H9 (cell line): ENCODE data around the gene RAB35. TPM values are rescaled to one million over a fixed set of nuclear protein-coding genes. Genes with fewer than 3 reads are reported as not detected.

Source experiments
- DNase-seq: peaks from one replicate; pipeline ENCODE4 v3.0.0-alpha.2; 2017
- H2AFZ ChIP-seq: one replicate; pipeline ENCODE4 v1.6.1; 2013; ENCODE audit warnings: mild to moderate bottlenecking, low read length, control low read depth, moderate library complexity
- H2AK5ac ChIP-seq: 2 replicates; pipeline ENCODE4 v1.6.1; 2013; ENCODE audit warnings: low read length, control low read depth, mixed read lengths; ENCODE audit not compliant: insufficient read length
- H2BK120ac ChIP-seq: one replicate; pipeline ENCODE4 v1.6.1; 2013; ENCODE audit warnings: low read depth, mild to moderate bottlenecking, low read length, control low read depth, inconsistent platforms; ENCODE audit not compliant: poor library complexity, severe bottlenecking
- H2BK12ac ChIP-seq: 2 replicates; pipeline ENCODE4 v1.6.1; 2013; ENCODE audit warnings: low read length, control low read depth, mixed read lengths, low read depth; ENCODE audit not compliant: insufficient read length
- H2BK15ac ChIP-seq: 2 replicates; pipeline ENCODE4 v1.6.1; 2013; ENCODE audit warnings: low read depth, low read length, control low read depth
- H2BK20ac ChIP-seq: one replicate; pipeline ENCODE4 v1.6.1; 2013; ENCODE audit warnings: low read depth, mild to moderate bottlenecking, low read length, control low read depth, inconsistent platforms; ENCODE audit not compliant: poor library complexity, severe bottlenecking
- H2BK5ac ChIP-seq: 2 replicates; pipeline ENCODE4 v1.6.1; 2013; ENCODE audit warnings: low read length, control low read depth, mixed read lengths; ENCODE audit not compliant: insufficient read length
- H3K14ac ChIP-seq: 2 replicates; pipeline ENCODE4 v1.6.1; 2013; ENCODE audit warnings: low read length, control low read depth; ENCODE audit not compliant: insufficient read depth
- H3K18ac ChIP-seq: 2 replicates; pipeline ENCODE4 v1.6.1; 2013; ENCODE audit warnings: low read depth, mild to moderate bottlenecking, mixed read lengths, low read length, control low read depth; ENCODE audit not compliant: insufficient read length
- H3K23ac ChIP-seq: 2 replicates; pipeline ENCODE4 v1.6.1; 2013; ENCODE audit warnings: low read length, control low read depth, mixed read lengths, low read depth; ENCODE audit not compliant: insufficient read length
- H3K23me2 ChIP-seq: 2 replicates; pipeline ENCODE4 v1.6.1; 2013; ENCODE audit warnings: low read depth, mild to moderate bottlenecking, mixed read lengths, low read length, control low read depth; ENCODE audit not compliant: insufficient read length, poor library complexity, severe bottlenecking
- H3K27ac ChIP-seq: 2 replicates; pipeline ENCODE4 v1.5.1; 2013; ENCODE audit warnings: low read length, control low read depth, mixed read lengths, low read depth; ENCODE audit not compliant: insufficient read length
- H3K27me3 ChIP-seq: 2 replicates; pipeline ENCODE4 v1.6.1; 2013; ENCODE audit warnings: low read length, control low read depth, inconsistent platforms; ENCODE audit not compliant: insufficient read depth
- H3K4ac ChIP-seq: 2 replicates; pipeline ENCODE4 v1.6.1; 2013; ENCODE audit warnings: low read depth, mild to moderate bottlenecking, control low read depth, inconsistent platforms, low read length, moderate library complexity
- H3K4me1 ChIP-seq: 2 replicates; pipeline ENCODE4 v1.6.1; 2013; ENCODE audit warnings: low read length, control low read depth, inconsistent platforms; ENCODE audit not compliant: insufficient read depth
- H3K4me2 ChIP-seq: 2 replicates; pipeline ENCODE4 v1.6.1; 2013; ENCODE audit warnings: low read length, control low read depth, mixed read lengths; ENCODE audit not compliant: insufficient read length, insufficient read depth
- H3K56ac ChIP-seq: 2 replicates; pipeline ENCODE4 v1.6.1; 2013; ENCODE audit warnings: low read depth, mild to moderate bottlenecking, mixed read lengths, low read length, control low read depth; ENCODE audit not compliant: insufficient read length
- H3K79me1 ChIP-seq: 2 replicates; pipeline ENCODE4 v1.6.1; 2013; ENCODE audit warnings: low read depth, mild to moderate bottlenecking, moderate library complexity, low read length, control low read depth, inconsistent platforms; ENCODE audit not compliant: insufficient read depth, poor library complexity, severe bottlenecking
- H3K79me2 ChIP-seq: 2 replicates; pipeline ENCODE4 v1.6.1; 2013; ENCODE audit warnings: low read length, control low read depth, inconsistent platforms; ENCODE audit not compliant: insufficient read depth
- H3K9ac ChIP-seq: 2 replicates; pipeline ENCODE4 v1.6.1; 2013; ENCODE audit warnings: low read length, control low read depth, mixed read lengths; ENCODE audit not compliant: insufficient read length; ENCODE audit errors: extremely low read depth
- H3K9me3 ChIP-seq: one replicate; pipeline ENCODE4 v1.6.1; 2013; ENCODE audit warnings: low read depth, low read length, inconsistent platforms; ENCODE audit not compliant: control insufficient read depth
- H3T11ph ChIP-seq: one replicate; pipeline ENCODE4 v1.6.1; 2013; ENCODE audit warnings: mild to moderate bottlenecking, low read length, control low read depth, inconsistent platforms
- H4K20me1 ChIP-seq: one replicate; pipeline ENCODE4 v1.6.1; 2013; ENCODE audit not compliant: control insufficient read depth, insufficient read length, insufficient read depth
- H4K5ac ChIP-seq: 2 replicates; pipeline ENCODE4 v1.6.1; 2013; ENCODE audit warnings: low read depth, mild to moderate bottlenecking, mixed read lengths, low read length, control low read depth; ENCODE audit not compliant: insufficient read length
- H4K8ac ChIP-seq: replicated peaks from 2 replicates; pipeline ENCODE4 v1.6.1; 2013; ENCODE audit warnings: low read length, control low read depth, mixed read lengths, low read depth; ENCODE audit not compliant: insufficient read length
- H4K91ac ChIP-seq: 2 replicates; pipeline ENCODE4 v1.6.1; 2013; ENCODE audit warnings: low read depth, mild to moderate bottlenecking, moderate library complexity, mixed read lengths, low read length, control low read depth; ENCODE audit not compliant: insufficient read length
- H3K27ac Mint-ChIP-seq, 3 experiments: 2 replicates in 2 of 3; 3 replicates in 1 of 3; pipeline ENCODE4 v1.8.0; 2020 to 2021; ENCODE audit warnings: mixed read lengths in 3 of 3, mild to moderate bottlenecking in 1 of 3, moderate library complexity in 1 of 3
- H3K27me3 Mint-ChIP-seq: 2 replicates; pipeline ENCODE4 v1.8.0; 2021; ENCODE audit warnings: low read depth, mild to moderate bottlenecking, moderate library complexity, mixed read lengths
- H3K36me3 Mint-ChIP-seq, 3 experiments: 2 replicates in 2 of 3; 3 replicates in 1 of 3; pipeline ENCODE4 v1.8.0; 2020 to 2021; ENCODE audit warnings: low read depth in 3 of 3, mixed read lengths in 3 of 3; ENCODE audit not compliant: insufficient read depth in 1 of 3
- H3K4me1 Mint-ChIP-seq, 2 experiments: 2 replicates each; pipeline ENCODE4 v1.8.0; 2020; ENCODE audit warnings: mixed read lengths in 2 of 2
- H3K4me3 Mint-ChIP-seq, 2 experiments: 2 replicates in 1 of 2; 3 replicates in 1 of 2; pipeline ENCODE4 v1.8.0; 2020 to 2021; ENCODE audit warnings: mild to moderate bottlenecking in 2 of 2, mixed read lengths in 2 of 2, moderate library complexity in 1 of 2
- H3K9me3 Mint-ChIP-seq, 2 experiments: 2 replicates in 1 of 2; 3 replicates in 1 of 2; pipeline ENCODE4 v1.8.0; 2020; ENCODE audit warnings: mild to moderate bottlenecking in 2 of 2, mixed read lengths in 2 of 2, moderate library complexity in 1 of 2
- CTCF ChIP-seq: fragments of 200-600 bp; sonication (generic); conservative IDR thresholded peaks from 3 replicates; pipeline ENCODE4 v1.8.0; 2021; ENCODE audit warnings: antibody characterized with exemption, mild to moderate bottlenecking
- WGBS: extraction: QIAGEN DNeasy Blood & Tissue Kit; methylation state at CpG from one replicate; pipeline ENCODE4 v1.1.7; 2013; ENCODE audit warnings: missing lambda C conversion rate, low lambda C conversion rate, mixed read lengths; ENCODE audit not compliant: insufficient read length; ENCODE audit errors: extremely low coverage; 5-methylcytosine and 5-hydroxymethylcytosine counted together
- total RNA-seq: library from RNA; stranded (reverse); gene quantifications from 2 replicates; pipeline ENCODE4 v1.2.1, GENCODE V29; 2021

RAB35 gene
- total RNA-seq, 1 experiment from 2014 or later = 60.0 TPM

GRCh38 chr12:120131116-120131515 lies 14.6 kb upstream of the RAB35 start:
- Mint-ChIP-seq H3K4me3 (no peak overlapping the region), H3K4me1 (peaks cover 8 to 14% of the 10 kb centered on the region in 2 experiments), H3K27me3 (no peaks in the 10 kb centered on the region), H3K9me3 (no peaks in the 10 kb centered on the region), H3K36me3 (peaks cover 52 to 98% (median 90%) of the 10 kb centered on the region in 3 experiments; a peak in 6 of 7 replicates), H3K27ac (peak overlapping the region in 1 of 3 experiments; percentile 44; a peak in 2 of 7 replicates)
- WGBS = no CpG with 5 or more reads among the region's 15 CpGs
- Histone ChIP-seq H3K27ac (no peak overlapping the region), H2BK20ac (no peak overlapping the region), H4K5ac (no peak overlapping the region), H3K23ac (no peak overlapping the region), H2BK12ac (no peak overlapping the region), H3K4me1 (peaks cover 3% of the 10 kb centered on the region; the same call in 1 of the 2 replicates), H3K23me2 (no peaks in the 10 kb centered on the region), H3K4ac (no peak overlapping the region), H4K20me1 (no peaks in the 10 kb centered on the region), H4K8ac (no peak overlapping the region), H3K18ac (no peak overlapping the region), H3K14ac (no peak overlapping the region), H3K79me2 (no peaks in the 10 kb centered on the region), H3K56ac (no peak overlapping the region), H3K27me3 (no peaks in the 10 kb centered on the region), H2BK120ac (no peak overlapping the region), H4K91ac (no peak overlapping the region), H3K9ac (no peak overlapping the region), H3K79me1 (no peaks in the 10 kb centered on the region), H2BK15ac (no peak overlapping the region), H3K9me3 (no peaks in the 10 kb centered on the region), H2AFZ (no peak overlapping the region), H3T11ph (no peak overlapping the region), H2AK5ac (no peak overlapping the region), H3K4me2 (no peak overlapping the region), H2BK5ac (no peak overlapping the region)
- no peak for TF ChIP-seq CTCF
- no peak for DNase-seq
